Measurements from ENCODE around the gene TAGAP. TPM values are rescaled to one million over a fixed set of nuclear protein-coding genes. Genes with fewer than 3 reads are reported as not detected.
"Not testable (repeated sequence)": the region's sequence is repeated elsewhere in the genome, so short reads cannot be mapped to it uniquely, and the experiment has no call there.

Gene TAGAP
- total RNA-seq, 2 experiments from 2014 or later: 60.3 to 67.9 TPM

DNA sequence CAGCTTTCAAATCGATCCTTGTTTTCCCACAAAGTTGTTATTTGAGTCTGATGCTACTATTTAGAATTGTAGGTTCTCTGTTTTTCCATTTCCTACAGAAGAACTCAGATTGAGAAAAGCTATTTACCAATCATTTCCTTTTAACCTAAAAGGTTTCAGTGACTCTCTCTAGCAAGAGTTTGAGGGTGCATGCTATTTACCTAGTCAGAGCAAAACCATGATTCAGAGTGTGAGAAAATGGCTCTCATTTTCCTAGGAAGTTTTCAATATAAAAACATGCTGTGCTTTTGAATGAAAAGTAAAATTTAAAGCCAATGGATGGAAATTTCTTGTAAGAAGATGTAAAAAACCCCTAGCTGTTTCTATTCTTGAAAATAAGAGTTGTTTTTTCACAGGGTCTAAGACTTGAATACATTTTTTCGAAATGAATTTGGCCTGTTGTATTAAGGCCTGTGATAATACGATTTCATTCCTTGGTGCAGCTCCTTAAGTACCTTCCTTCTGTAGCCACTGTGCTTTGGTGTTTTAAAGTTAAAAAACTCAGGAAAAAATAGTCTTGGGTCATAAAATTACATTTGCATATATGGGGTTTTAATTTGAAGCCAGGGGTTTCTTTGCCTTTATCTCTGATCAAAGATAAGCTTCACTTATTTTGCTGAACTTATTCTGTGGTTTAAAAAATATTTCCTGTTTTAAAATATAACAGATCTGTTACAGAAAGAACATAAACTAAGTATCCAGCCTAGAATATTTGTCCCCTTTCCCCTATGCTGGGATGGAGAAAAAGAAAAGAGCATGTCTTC is 26.8 kb downstream of the TAGAP start:
- Mint-ChIP-seq H3K4me3 (no peak overlapping the region), H3K4me1 (peaks cover 30% of the 10 kb centered on the region), H3K36me3 (ENCODE audit: low read depth) (peaks cover 3% of the 10 kb centered on the region), H3K9me3 (peaks cover 2% of the 10 kb centered on the region), H3K27ac (peak overlapping the region; percentile 41), H3K27me3 (no peaks in the 10 kb centered on the region)
- DNase-seq: no peak
- POLR2A ChIA-PET: interaction anchor here (0.7 to 1.0 kb wide), 2 partner anchors 21 to 90 kb away, joined by 3 read pairs; no protein-coding TSS in a partner anchor
- CTCF ChIA-PET: interaction anchor here (0.9 to 3.9 kb wide), 11 partner anchors 9 to 119 kb away, joined by 3 to 15 read pairs (median 3); partner anchors contain the start of gene TAGAP

DNA sequence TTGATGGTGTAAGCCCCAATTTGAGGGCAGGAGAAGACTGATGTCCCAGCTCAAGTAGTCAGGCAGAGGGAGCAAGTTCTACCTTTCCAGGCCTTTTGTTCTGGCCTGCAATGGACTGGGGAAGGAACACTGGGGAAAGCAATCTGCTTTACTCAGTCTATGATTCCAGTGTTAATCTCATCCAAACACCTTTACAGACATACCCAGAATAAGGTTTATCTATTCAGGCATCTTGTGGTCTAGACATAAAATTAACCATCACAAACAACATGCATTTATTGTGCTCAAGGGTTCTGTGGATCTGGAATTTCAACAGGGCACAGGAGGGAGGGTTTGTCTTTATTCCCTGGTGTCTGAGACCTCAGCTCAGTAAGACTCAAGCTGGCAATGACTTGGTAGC is 30.4 kb downstream of the TAGAP start:
- H3K4me3 Mint-ChIP-seq: no peak overlapping the region
- no peak for DNase-seq
- H3K4me1 Mint-ChIP-seq: peaks cover 41% of the 10 kb centered on the region
- H3K27ac Mint-ChIP-seq: no peak overlapping the region
- ChIA-PET CTCF (interaction anchor here (1.3 to 1.4 kb wide), 3 partner anchors 12 to 120 kb away, joined by 3 to 9 read pairs (median 4); no protein-coding TSS in a partner anchor), POLR2A (no interaction called here)
- no peaks in the 10 kb centered on the region for H3K27me3 Mint-ChIP-seq
- no peaks in the 10 kb centered on the region for H3K36me3 Mint-ChIP-seq (ENCODE audit: low read depth)
- no peaks in the 10 kb centered on the region for H3K9me3 Mint-ChIP-seq

DNA sequence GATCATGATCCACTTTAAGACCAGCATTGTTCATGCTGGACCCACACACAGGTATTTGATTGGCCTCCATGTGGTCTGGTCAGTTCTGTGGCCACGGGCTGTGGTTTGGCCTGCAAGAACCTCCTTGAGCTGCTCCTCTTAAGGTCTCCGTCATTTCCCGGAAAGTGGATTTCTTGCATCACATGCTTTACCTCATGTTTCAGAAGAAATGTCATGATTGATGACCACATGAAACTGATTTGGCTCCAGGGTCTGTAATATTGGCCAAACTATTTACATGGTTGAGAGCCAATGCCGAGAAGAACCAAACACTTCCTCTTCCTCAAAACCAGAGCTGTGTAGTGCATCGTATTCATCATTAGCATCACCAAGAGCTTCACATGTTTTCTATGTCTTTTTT is 31.6 kb downstream of the TAGAP start:
- ChIA-PET CTCF (interaction anchor here (0.7 to 1.4 kb wide), 5 partner anchors 10 to 128 kb away, joined by 3 to 4 read pairs (median 3); no protein-coding TSS in a partner anchor), POLR2A (no interaction called here)
- Mint-ChIP-seq H3K9me3 (no peaks in the 10 kb centered on the region), H3K4me3 (no peak overlapping the region), H3K27ac (no peak overlapping the region), H3K27me3 (no peaks in the 10 kb centered on the region), H3K36me3 (ENCODE audit: low read depth) (no peaks in the 10 kb centered on the region), H3K4me1 (peaks cover 39% of the 10 kb centered on the region)
- no peak for DNase-seq

DNA sequence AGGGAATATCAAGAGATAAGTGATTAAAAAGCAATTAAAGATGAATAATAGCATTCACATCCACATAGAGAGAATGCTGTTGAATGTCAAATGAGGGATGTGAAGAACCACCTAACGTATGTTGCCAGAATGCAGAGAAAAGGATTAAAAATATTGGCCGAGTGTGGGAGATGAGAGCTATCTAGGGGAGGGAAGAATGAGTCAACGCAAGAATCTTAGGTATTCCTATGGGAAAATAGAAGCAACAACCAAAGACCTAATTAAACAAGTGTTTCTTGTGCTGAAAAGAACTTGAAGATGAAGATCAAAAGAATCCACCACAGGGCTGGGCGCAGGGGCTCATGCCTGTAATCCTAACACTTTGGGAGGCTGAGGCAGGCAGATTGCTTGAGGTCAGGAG is 32.6 kb downstream of the TAGAP start:
- Mint-ChIP-seq H3K4me3 (no peak overlapping the region), H3K27ac (no peak overlapping the region), H3K36me3 (ENCODE audit: low read depth) (no peaks in the 10 kb centered on the region), H3K9me3 (no peaks in the 10 kb centered on the region), H3K4me1 (peaks cover 36% of the 10 kb centered on the region), H3K27me3 (no peaks in the 10 kb centered on the region)
- no peak for DNase-seq
- ChIA-PET POLR2A (no interaction called here), CTCF (interaction anchor here (1.4 to 4.2 kb wide), 2 partner anchors 90 to 124 kb away, joined by 3 to 33 read pairs; no protein-coding TSS in a partner anchor)

DNA sequence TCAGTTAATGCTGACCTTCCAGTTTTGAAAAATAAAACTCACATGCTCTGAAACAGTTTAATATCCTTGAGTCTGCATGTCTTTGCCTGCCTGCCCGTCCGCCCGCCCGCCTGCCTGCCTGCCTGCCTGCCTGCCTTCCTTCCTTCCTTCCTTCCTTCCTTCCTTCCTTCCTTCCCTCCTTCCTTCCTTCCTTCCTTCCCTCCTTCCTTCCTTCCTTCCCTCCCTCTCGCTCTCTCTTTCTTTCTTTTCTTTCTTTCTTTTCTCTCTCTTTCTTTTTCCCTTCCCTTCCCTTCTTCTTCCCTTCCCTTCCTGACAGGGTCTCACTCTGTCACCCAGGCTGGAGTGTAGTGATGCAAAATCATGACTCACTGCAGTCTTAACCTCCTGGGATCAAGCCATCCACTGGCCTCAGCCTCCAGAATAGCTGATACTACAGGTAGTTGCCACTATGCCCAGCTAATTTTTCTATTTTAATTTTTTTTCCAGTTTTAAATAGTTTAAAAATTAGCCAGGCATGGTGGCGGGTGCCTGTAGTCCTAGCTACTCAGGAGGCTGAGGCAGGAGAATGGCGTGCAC is 34.7 kb downstream of the TAGAP start:
- POLR2A ChIA-PET: interaction anchor here (0.7 kb wide), 1 partner anchor 34 kb away, joined by 3 read pairs; no protein-coding TSS in a partner anchor
- DNase-seq: not testable (repeated sequence)

DNA sequence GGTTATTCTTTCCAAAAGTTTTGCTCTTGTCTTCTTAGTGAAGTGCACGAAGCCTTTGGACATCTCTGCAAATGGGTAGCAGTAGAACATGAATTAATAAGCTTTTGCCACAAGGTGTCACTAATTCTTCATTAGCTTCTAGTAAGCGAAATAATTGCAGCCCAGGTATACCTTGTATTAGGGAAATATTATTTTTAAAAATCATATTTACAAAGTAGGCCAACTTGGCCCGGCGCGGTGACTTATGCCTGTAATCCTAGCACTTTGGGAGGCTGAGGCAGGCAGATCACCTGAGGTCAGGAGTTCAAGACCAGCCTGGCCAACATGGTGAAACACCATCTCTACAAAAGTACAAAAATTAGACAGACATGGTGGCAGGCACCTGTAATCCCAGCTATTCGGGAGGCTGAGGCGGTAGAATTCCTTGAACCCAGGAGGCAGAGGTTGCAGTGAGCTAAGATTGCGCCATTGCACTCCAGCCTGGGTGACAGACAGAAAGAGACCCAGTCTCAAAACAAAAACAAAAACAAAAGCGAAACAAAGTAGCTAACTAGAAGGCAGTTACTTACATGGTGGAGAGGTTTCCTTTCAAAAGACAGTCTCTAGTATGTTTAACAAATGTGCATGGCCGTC is 36.0 kb downstream of the TAGAP start:
- no peaks in the 10 kb centered on the region for H3K9me3 Mint-ChIP-seq
- no peaks in the 10 kb centered on the region for H3K36me3 Mint-ChIP-seq (ENCODE audit: low read depth)
- no peak for DNase-seq
- peaks cover 30% of the 10 kb centered on the region for H3K4me1 Mint-ChIP-seq
- CTCF ChIA-PET: interaction anchor here (1.0 to 10.3 kb wide), 21 partner anchors 9 to 131 kb away, joined by 3 to 130 read pairs (median 4); partner anchors contain the start of genes RSPH3 and TAGAP
- no peaks in the 10 kb centered on the region for H3K27me3 Mint-ChIP-seq
- H3K27ac Mint-ChIP-seq: peak overlapping the region; percentile 81
- peak overlapping the region; percentile 26 for H3K4me3 Mint-ChIP-seq
- POLR2A ChIA-PET: interaction anchor here (1.0 kb wide), 1 partner anchor 31 kb away, joined by 3 read pairs; no protein-coding TSS in a partner anchor

More for the DNA sequence above, 34.7 kb downstream of the TAGAP start:
- H3K4me3 Mint-ChIP-seq; H3K36me3 Mint-ChIP-seq (ENCODE audit: low read depth); H3K27ac Mint-ChIP-seq; H3K27me3 Mint-ChIP-seq; H3K9me3 Mint-ChIP-seq: not testable (repeated sequence)
- CTCF ChIA-PET: interaction anchor here (0.9 to 10.3 kb wide), 7 partner anchors 10 to 307 kb away, joined by 3 to 130 read pairs (median 11); partner anchors contain the start of genes RSPH3 and TAGAP
- H3K4me1 Mint-ChIP-seq: peaks cover 30% of the 10 kb centered on the region

DNA sequence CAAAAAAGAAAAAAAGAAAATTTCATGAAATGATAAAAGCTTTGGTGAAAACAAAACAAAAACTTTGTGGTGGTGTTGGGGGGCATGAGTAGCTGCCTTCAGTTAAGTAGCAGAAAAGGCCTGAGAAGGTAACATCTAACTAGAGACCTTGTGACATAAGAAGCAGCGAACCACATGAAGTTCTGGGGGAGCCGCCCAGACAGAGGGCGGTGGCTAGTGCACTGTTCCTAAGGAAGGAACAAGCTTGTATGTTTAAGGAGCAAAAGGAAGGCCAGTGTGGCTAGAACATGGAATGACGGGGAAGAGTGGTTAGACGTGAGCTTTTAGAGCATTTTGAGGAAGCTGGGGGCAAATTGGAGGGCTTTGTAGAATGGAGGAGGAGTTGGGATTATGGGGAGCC is 37.3 kb downstream of the TAGAP start:
- no peak overlapping the region for H3K27ac Mint-ChIP-seq
- ChIA-PET POLR2A (interaction anchor here (0.6 kb wide), 2 partner anchors 102 to 285 kb away, joined by 3 to 4 read pairs; no protein-coding TSS in a partner anchor), CTCF (interaction anchor here (1.1 to 10.3 kb wide), 5 partner anchors 11 to 127 kb away, joined by 3 to 130 read pairs (median 15); partner anchors contain the start of gene TAGAP)
- H3K4me3 Mint-ChIP-seq: no peak overlapping the region
- H3K4me1 Mint-ChIP-seq: peaks cover 24% of the 10 kb centered on the region
- H3K36me3 Mint-ChIP-seq (ENCODE audit: low read depth): no peaks in the 10 kb centered on the region
- H3K27me3 Mint-ChIP-seq: no peaks in the 10 kb centered on the region
- no peaks in the 10 kb centered on the region for H3K9me3 Mint-ChIP-seq
- no peak for DNase-seq

DNA sequence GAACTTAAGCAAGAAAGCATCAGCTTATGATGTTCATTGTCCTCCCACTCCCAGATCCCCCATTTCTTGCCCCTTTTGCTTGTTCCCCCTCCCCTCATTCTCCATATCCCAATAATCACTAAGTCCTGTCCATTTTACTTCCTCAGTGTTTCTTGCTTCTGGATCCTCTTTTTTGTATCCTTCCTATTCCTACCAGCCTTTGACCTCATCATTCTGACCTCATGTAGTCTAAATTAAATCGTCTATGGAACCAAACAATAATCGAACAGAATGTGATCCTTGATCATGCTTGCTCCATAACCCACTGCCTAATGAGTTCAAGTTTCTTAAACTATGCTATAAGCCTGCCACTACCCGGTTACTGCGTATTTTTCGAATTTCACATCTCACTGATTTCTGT is 39.4 kb downstream of the TAGAP start:
- H3K27ac Mint-ChIP-seq: no peak overlapping the region
- no peak overlapping the region for H3K4me3 Mint-ChIP-seq
- peaks cover 34% of the 10 kb centered on the region for H3K4me1 Mint-ChIP-seq
- CTCF ChIA-PET: interaction anchor here (0.6 to 10.3 kb wide), 5 partner anchors 101 to 801 kb away, joined by 3 to 130 read pairs (median 4); no protein-coding TSS in a partner anchor
- DNase-seq: no peak
- H3K9me3 Mint-ChIP-seq: no peaks in the 10 kb centered on the region
- no peaks in the 10 kb centered on the region for H3K27me3 Mint-ChIP-seq
- POLR2A ChIA-PET: no interaction called here
- no peaks in the 10 kb centered on the region for H3K36me3 Mint-ChIP-seq (ENCODE audit: low read depth)

DNA sequence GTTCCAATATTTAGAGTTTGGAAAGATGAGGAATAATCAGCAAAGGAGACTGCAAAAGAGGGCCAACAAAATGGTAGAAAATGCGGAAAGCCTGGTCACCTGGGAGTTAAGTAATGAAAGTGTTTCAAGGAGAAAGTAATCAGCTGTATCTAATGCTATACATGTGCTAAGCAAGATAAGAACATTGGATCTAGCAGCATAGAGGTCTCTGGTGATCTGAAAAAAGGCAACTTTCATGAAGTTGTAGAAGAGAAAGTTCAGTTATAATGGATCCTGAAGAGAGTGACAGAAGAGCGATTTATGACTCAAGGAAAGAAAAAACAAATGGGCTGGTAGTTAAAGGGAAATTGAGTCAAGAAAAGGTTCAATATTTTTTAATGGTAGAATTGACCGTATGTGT is 40.2 kb downstream of the TAGAP start:
- POLR2A ChIA-PET: no interaction called here

DNA sequence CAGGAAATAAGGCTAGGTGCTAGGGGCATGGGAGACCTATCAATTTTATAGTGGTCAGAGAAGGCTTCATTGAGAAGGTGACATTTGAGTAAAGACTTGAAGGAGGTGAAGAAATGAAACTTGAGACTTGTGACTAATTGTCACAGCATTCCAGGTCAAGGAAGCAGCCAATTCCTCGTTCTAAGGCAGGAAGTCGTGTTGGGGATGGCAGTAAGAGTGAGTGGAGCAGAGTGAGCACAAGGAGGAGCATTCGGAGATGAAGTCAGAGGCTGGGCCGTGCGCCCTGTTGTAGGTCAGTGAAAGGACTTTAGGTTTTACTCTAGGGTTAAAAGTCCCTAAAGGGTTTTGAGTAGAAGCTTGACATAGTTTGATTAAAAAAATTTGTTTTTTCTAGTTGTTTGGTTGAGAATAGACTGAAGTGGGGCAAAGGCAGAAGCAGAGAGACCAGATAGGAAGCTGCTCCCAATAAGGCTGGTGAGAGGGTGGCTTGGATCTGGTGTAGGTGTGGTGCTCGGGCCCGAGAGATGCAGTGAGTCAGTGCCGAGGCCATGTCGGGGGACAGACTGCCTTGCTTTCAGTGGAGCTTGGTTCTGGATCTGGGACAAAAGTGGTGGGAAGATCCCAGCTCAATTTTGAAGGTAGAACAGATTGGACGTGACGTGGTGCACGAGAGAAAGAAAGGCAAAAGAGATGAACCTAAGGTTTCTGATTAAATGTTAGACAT is 42.2 kb downstream of the TAGAP start:
- H3K36me3 Mint-ChIP-seq (ENCODE audit: low read depth): no peaks in the 10 kb centered on the region
- POLR2A ChIA-PET: no interaction called here
- DNase-seq: no peak
- H3K27me3 Mint-ChIP-seq: no peaks in the 10 kb centered on the region
- CTCF ChIA-PET: interaction anchor here (1.3 to 10.3 kb wide), 2 partner anchors 11 to 104 kb away, joined by 3 to 130 read pairs; no protein-coding TSS in a partner anchor
- H3K4me1 Mint-ChIP-seq: peaks cover 27% of the 10 kb centered on the region
- no peak overlapping the region for H3K27ac Mint-ChIP-seq
- H3K4me3 Mint-ChIP-seq: no peak overlapping the region
- no peaks in the 10 kb centered on the region for H3K9me3 Mint-ChIP-seq

More for the DNA sequence above, 40.2 kb downstream of the TAGAP start:
- no peak overlapping the region for H3K27ac Mint-ChIP-seq
- DNase-seq: no peak
- no peaks in the 10 kb centered on the region for H3K9me3 Mint-ChIP-seq
- CTCF ChIA-PET: interaction anchor here (1.1 to 10.3 kb wide), 3 partner anchors 102 to 260 kb away, joined by 3 to 130 read pairs (median 4); no protein-coding TSS in a partner anchor
- H3K36me3 Mint-ChIP-seq (ENCODE audit: low read depth): no peaks in the 10 kb centered on the region
- H3K4me1 Mint-ChIP-seq: peaks cover 30% of the 10 kb centered on the region
- no peak overlapping the region for H3K4me3 Mint-ChIP-seq
- H3K27me3 Mint-ChIP-seq: no peaks in the 10 kb centered on the region

DNA sequence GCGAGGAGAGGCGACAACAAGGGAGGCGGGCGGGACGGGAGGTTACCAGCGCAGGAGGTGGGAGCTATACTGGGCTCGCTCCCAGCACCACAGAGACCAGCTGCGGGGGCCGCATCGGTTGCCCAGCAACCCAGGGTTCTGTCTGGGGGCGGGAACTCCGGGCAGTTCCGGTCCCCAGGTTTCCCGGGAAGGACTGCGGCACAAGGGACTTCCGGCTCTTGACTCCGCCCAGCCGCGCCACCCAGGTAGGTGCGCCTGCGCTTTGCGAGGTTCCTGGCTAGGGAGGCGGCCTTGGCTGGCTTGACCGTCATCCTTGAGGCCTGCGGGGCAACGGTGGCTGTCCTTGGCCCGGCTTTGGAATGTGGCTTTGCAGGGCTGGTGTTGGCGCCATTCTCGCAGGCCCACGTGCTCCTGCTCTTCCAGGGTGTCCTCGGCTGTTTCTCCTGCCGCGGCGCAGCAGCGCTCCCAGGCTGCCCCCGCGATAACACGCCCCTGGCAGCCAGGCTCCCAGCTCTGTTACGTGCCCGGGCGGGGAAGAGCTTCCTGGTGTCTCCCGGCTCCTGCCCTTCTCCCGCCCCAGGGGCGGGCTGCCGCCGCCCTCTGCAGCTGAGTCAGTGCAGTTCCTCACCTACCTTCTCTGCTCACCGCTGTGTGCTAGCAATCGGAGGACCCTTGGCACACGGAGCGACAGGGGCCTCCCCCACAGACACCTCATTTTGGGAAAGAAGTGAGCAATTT is 45.0 kb downstream of the TAGAP start, which contains the start of gene RSPH3:
RSPH3 (minus strand) TSS at position 537 of the 738 bp plus-strand sequence. CDS start 652 bp downstream, outside the sequence.
- peaks cover 1% of the 10 kb centered on the region for H3K36me3 Mint-ChIP-seq (ENCODE audit: low read depth)
- ChIA-PET CTCF (interaction anchor here (0.7 to 3.3 kb wide), 10 partner anchors 9 to 135 kb away, joined by 3 to 12 read pairs (median 4); no protein-coding TSS in a partner anchor), POLR2A (no interaction called here)
- H3K4me3 Mint-ChIP-seq: peak within 1 kb of the TSS; percentile 94
- H3K9me3 Mint-ChIP-seq: no peaks in the 10 kb centered on the region
- peak; percentile 91 for DNase-seq
- H3K27ac Mint-ChIP-seq: peak within 1 kb of the TSS; percentile 88
- peaks cover 37% of the 10 kb centered on the region for H3K4me1 Mint-ChIP-seq
- H3K27me3 Mint-ChIP-seq: no peaks in the 10 kb centered on the region

Data from activated CD4-positive, alpha-beta T cell treated with anti-CD3 and anti-CD28 coated beads, Interleukin-2, amount 10 ng/mL, durations not matched to agents 7 days and 5 days (primary cell).